H1 (cell line): ENCODE data around the gene MOB3B. TPM values are rescaled to one million over a fixed set of nuclear protein-coding genes. Genes with fewer than 3 reads are reported as not detected.

Experiments
- ASH2L ChIP-seq: fragments of 200-600, 300-600 bp; sonication (generic); IDR thresholded peaks from one replicate; pipeline ENCODE4 v1.7.1; 2017; ENCODE audit warnings: low read length
- ZNF274 ChIP-seq: IDR thresholded peaks from 2 replicates; pipeline ENCODE4 v1.7.0; 2012; ENCODE audit warnings: low read length, borderline replicate concordance; ENCODE audit errors: extremely low read depth
- polyA plus RNA-seq, 7 experiments: library from polyadenylated mRNA; depleted of rRNA in 3 of 7; stranded (reverse) in 5 of 7; unstranded in 2 of 7; fragments of >200 nt in 5 of 7; fragments of 200-250 nt in 2 of 7; gene quantifications; 1 replicate in 5 of 7; 2 replicates in 1 of 7; 4 replicates in 1 of 7; pipeline versions ENCODE4 v1.2.1 to v1.2.3, GENCODE V29; 2011 to 2013; ENCODE audit warnings: missing spikeins in 2 of 7, mixed read lengths in 2 of 7
- total RNA-seq: library from RNA; stranded (reverse); fragmentation: NEBNext Ultra II Directional; extraction: Animal tissue kit (Norgen Biotek cat#: 25700); gene quantifications from 2 replicates; pipeline ENCODE4 v1.2.1, GENCODE V29; 2021

MOB3B gene
- total and polyA plus RNA-seq, 2 of the 8 experiments (the other 6 are each of a cell fraction or from before 2014, with no cell fraction given): 12.7 to 16.1 TPM

DNA sequence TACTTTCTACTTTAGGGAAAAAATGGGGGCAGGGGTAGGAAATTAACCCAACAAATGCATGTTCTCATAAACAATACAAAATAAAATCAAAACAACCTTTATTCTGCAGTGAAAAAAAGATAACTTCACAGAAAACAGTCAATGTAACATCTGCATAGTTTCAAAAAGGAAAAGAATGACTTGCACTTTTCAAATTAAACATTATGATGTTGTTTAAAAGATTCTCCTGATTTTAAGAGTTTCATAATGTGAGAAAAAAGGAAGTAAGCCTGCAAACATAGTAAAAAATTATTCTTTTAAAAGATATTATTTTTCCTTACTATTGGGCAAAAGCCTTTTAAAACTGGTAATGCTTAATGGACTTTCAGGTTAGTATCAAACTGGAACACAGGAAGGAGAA, 36.1 kb upstream of the MOB3B start (continued):
- no peak for TF ChIP-seq ZNF274
- no peak for TF ChIP-seq ASH2L
